HCT116 (cell line): Measurements from ENCODE around the gene TMEM179. TPM values are rescaled to one million over a fixed set of nuclear protein-coding genes. Genes with fewer than 3 reads are reported as not detected.

ENCODE experiments used
- ATAC-seq: fragments of 200-7000 bp; cut with Tn5 transposase; 2 replicates; pipeline ENCODE4 v1.9.1; 2020; ENCODE audit warnings: mild to moderate bottlenecking, moderate library complexity
- BruUV-seq: library from RNA; stranded (reverse); fragments of 400-500 nt; replicated peaks from 2 replicates; lab custom pipeline; 2021; lab: Mats Ljungman, UMichigan
- CTCF ChIA-PET: fragments of 300-600 bp; sonication (Branson Sonifier 250); formaldehyde crosslinking; loops from one replicate; lab custom pipeline; 2021; ENCODE audit warnings: antibody characterized with exemption; lab: Charles Lee
- POLR2A ChIA-PET: fragments of 300-600, 350-600 bp; sonication (Branson Sonifier 250); formaldehyde crosslinking; loops from one replicate; lab custom pipeline; 2021; ENCODE audit warnings: antibody characterized with exemption; lab: Charles Lee
- RAD21 ChIA-PET, 2 experiments: fragments of 300-600 bp; sonication (Branson Sonifier 250); formaldehyde crosslinking; loops; one replicate each; lab custom pipeline; 2023; ENCODE audit warnings: low total read pairs in 2 of 2; ENCODE audit not compliant: uncharacterized antibody in 2 of 2, unreplicated experiment in 2 of 2, low non-redundant PET in 1 of 2; lab: Charles Lee
- DNase-seq: peaks from one replicate; pipeline ENCODE4 v3.0.0-alpha.2; 2010; ENCODE audit warnings: low read depth, low spot score
- H2AFZ ChIP-seq: fragments of 200-600 bp; shearing (Covaris generic), sonication (generic); 2 replicates; pipeline ENCODE4 v1.6.1; 2017; ENCODE audit warnings: low read depth, mixed run types, mixed read lengths, antibody characterized with exemption, low read length; ENCODE audit not compliant: poor library complexity, severe bottlenecking
- H3K27ac ChIP-seq: 2 replicates; pipeline ENCODE4 v1.5.1; 2012; ENCODE audit warnings: low read depth, low read length
- H3K27me3 ChIP-seq: fragments of 200-600 bp; sonication (generic); 2 replicates; pipeline ENCODE4 v1.6.1; 2016; ENCODE audit warnings: mixed run types, low read length, mixed read lengths; ENCODE audit not compliant: insufficient read depth
- H3K36me3 ChIP-seq, 2 experiments: fragments of 200-500 bp in 1 of 2; fragments of 200-600 bp in 1 of 2; sonication (Bioruptor generic) in 1 of 2; sonication (generic) in 1 of 2; 2 replicates each; pipeline versions ENCODE4 v1.5.1 to v1.6.1; 2014 to 2016; ENCODE audit warnings: low read length in 2 of 2, inconsistent platforms in 1 of 2, mixed read lengths in 1 of 2, mixed run types in 1 of 2; ENCODE audit not compliant: insufficient read depth in 2 of 2, control insufficient read depth in 1 of 2
- H3K4me1 ChIP-seq, 2 experiments: fragments of 200-600 bp in 1 of 2; sonication (generic) in 1 of 2; 2 replicates each; pipeline versions ENCODE4 v1.5.1 to v1.6.1; 2012 to 2017; ENCODE audit warnings: low read length in 2 of 2, inconsistent platforms in 1 of 2, mild to moderate bottlenecking in 1 of 2, mixed read lengths in 1 of 2, mixed run types in 1 of 2, moderate library complexity in 1 of 2; ENCODE audit not compliant: insufficient read depth in 2 of 2, control insufficient read depth in 1 of 2
- H3K4me2 ChIP-seq: fragments of 200-600 bp; sonication (generic); 2 replicates; pipeline ENCODE4 v1.6.1; 2017; ENCODE audit warnings: mixed run types, low read length, mixed read lengths
- H3K4me3 ChIP-seq, 2 experiments: fragments of 200-600 bp in 1 of 2; sonication (generic) in 1 of 2; replicated peaks in 1 of 2; 2 replicates each; pipeline ENCODE4 v1.5.1; 2011 to 2016; ENCODE audit warnings: low read length in 2 of 2, control low read depth in 1 of 2, low read depth in 1 of 2, mild to moderate bottlenecking in 1 of 2, mixed read lengths in 1 of 2, mixed run types in 1 of 2
- H3K79me2 ChIP-seq: fragments of 200-600 bp; sonication (generic); 2 replicates; pipeline ENCODE4 v1.6.1; 2017; ENCODE audit warnings: mild to moderate bottlenecking, mixed run types, low read length, moderate library complexity, mixed read lengths; ENCODE audit not compliant: insufficient read depth
- H3K9ac ChIP-seq: fragments of 200-600 bp; sonication (generic); 2 replicates; pipeline ENCODE4 v1.6.1; 2016; ENCODE audit warnings: low read length, mixed read lengths
- H3K9me2 ChIP-seq: fragments of 200-600 bp; sonication (generic), shearing (Covaris generic); 2 replicates; pipeline ENCODE4 v1.6.1; 2017; ENCODE audit warnings: mixed run types, mild to moderate bottlenecking, moderate library complexity; ENCODE audit not compliant: insufficient read depth
- H3K9me3 ChIP-seq, 2 experiments: fragments of 200-500 bp in 1 of 2; fragments of 200-600 bp in 1 of 2; sonication (Bioruptor generic) in 1 of 2; sonication (generic) in 1 of 2; 2 replicates each; pipeline ENCODE4 v1.6.1; 2014 to 2017; ENCODE audit warnings: low read length in 2 of 2, mixed read lengths in 2 of 2, inconsistent platforms in 1 of 2, low read depth in 1 of 2, mild to moderate bottlenecking in 1 of 2, mixed run types in 1 of 2, moderate library complexity in 1 of 2; ENCODE audit not compliant: control insufficient read depth in 1 of 2, insufficient read depth in 1 of 2
- H4K20me1 ChIP-seq: fragments of 200-600 bp; sonication (generic), shearing (Covaris generic); 2 replicates; pipeline ENCODE4 v1.6.1; 2017; ENCODE audit warnings: mixed run types, mild to moderate bottlenecking, moderate library complexity; ENCODE audit not compliant: insufficient read depth
- CEBPB ChIP-seq: IDR thresholded peaks from 2 replicates; pipeline ENCODE4 v1.6.1; 2012; ENCODE audit warnings: low read depth
- EGR1 ChIP-seq: IDR thresholded peaks from 2 replicates; pipeline ENCODE4 v1.6.1; 2012; ENCODE audit warnings: low read depth
- ELF1 ChIP-seq: IDR thresholded peaks from 2 replicates; pipeline ENCODE4 v1.6.1; 2012; ENCODE audit warnings: low read depth, borderline replicate concordance
- FOSL1 ChIP-seq: IDR thresholded peaks from 2 replicates; pipeline ENCODE4 v1.6.1; 2012; ENCODE audit warnings: low read depth
- JUND ChIP-seq: IDR thresholded peaks from 2 replicates; pipeline ENCODE4 v1.6.1; 2012
- POLR2AphosphoS5 ChIP-seq: IDR thresholded peaks from 2 replicates; pipeline ENCODE4 v1.6.1; 2011; ENCODE audit warnings: mild to moderate bottlenecking, low read depth, low read length, moderate library complexity
- TCF7L2 ChIP-seq: IDR thresholded peaks from 2 replicates; pipeline ENCODE4 v1.7.0; 2011; ENCODE audit warnings: borderline replicate concordance, inconsistent platforms; ENCODE audit not compliant: insufficient read depth, insufficient read length; ENCODE audit errors: extremely low read depth
- YY1 ChIP-seq: IDR thresholded peaks from 2 replicates; pipeline ENCODE4 v1.6.1; 2011; ENCODE audit warnings: low read length, low read depth, moderate library complexity, mild to moderate bottlenecking; ENCODE audit not compliant: insufficient replicate concordance; ENCODE audit errors: extremely low read depth
- ZNF274 ChIP-seq: fragments of 200-500 bp; sonication (Bioruptor generic); IDR thresholded peaks from 2 replicates; pipeline ENCODE4 v1.6.1; 2014; ENCODE audit warnings: mild to moderate bottlenecking, low read depth, low read length, inconsistent platforms
- intact Hi-C: fragments of 100-400 bp; cut with micrococcal nuclease; formaldehyde crosslinking; loops from 2 replicates; pipeline ENCODE4 v1.10.0; 2022
- total RNA-seq: library from RNA; stranded (reverse); gene quantifications from one replicate; pipeline ENCODE4 v1.2.1, GENCODE V29; 2021; ENCODE audit not compliant: unreplicated experiment
- TF ChIP-seq, protein P1 (sequence below), 3 experiments: fragments of 200-600 bp in 1 of 3; sonication (generic) in 1 of 3; IDR thresholded peaks in 2 of 3; conservative IDR thresholded peaks in 1 of 3; 2 replicates each; pipeline ENCODE4 v1.5.1; 2012 to 2017; ENCODE audit warnings: low read depth in 2 of 3, low read length in 2 of 3, antibody characterized with exemption in 1 of 3, borderline replicate concordance in 1 of 3, control low read depth in 1 of 3, mild to moderate bottlenecking in 1 of 3, mixed read lengths in 1 of 3, mixed run types in 1 of 3, moderate library complexity in 1 of 3; ENCODE audit not compliant: insufficient read depth in 1 of 3

Gene TMEM179
- total RNA-seq, 1 experiment from 2014 or later = not detected

DNA sequence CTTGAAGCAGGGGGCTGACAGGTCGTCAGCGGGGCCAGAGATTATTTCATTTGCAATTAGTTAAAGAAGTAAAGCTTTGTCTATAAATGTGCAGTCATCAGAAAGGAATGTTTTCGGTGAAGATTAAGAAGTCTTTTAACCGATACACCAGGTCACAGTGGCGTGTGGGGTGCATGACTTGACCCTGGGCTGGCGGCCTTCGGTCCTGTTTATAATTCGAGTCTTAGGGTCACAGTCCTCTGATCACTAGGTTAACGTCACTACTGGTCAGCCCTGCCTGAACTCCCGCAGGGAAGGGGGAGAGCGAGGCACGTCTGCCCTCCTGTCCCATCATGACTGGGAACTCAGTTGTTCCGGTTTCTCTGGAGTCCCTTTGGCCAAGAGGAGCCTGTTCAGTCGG lies 30.0 kb downstream of the TMEM179 start:
- RAD21 ChIA-PET = no interaction called here
- Histone ChIP-seq H3K27me3 (no peaks in the 10 kb centered on the region), H3K9me2 (no peaks in the 10 kb centered on the region), H3K36me3 (no peaks in the 10 kb centered on the region), H3K9ac (no peak overlapping the region), H3K79me2 (no peaks in the 10 kb centered on the region), H3K4me1 (no peaks in the 10 kb centered on the region), H3K9me3 (no peaks in the 10 kb centered on the region), H4K20me1 (no peaks in the 10 kb centered on the region), H3K27ac (no peak overlapping the region), H3K4me2 (no peak overlapping the region), H2AFZ (no peak overlapping the region), H3K4me3 (no peak overlapping the region)
- DNase-seq = no peak
- TF ChIP-seq TCF7L2 (no peak), CEBPB (no peak), JUND (no peak), FOSL1 (no peak), ELF1 (no peak), EGR1 (no peak)
- TF ChIP-seq, protein P1, sequence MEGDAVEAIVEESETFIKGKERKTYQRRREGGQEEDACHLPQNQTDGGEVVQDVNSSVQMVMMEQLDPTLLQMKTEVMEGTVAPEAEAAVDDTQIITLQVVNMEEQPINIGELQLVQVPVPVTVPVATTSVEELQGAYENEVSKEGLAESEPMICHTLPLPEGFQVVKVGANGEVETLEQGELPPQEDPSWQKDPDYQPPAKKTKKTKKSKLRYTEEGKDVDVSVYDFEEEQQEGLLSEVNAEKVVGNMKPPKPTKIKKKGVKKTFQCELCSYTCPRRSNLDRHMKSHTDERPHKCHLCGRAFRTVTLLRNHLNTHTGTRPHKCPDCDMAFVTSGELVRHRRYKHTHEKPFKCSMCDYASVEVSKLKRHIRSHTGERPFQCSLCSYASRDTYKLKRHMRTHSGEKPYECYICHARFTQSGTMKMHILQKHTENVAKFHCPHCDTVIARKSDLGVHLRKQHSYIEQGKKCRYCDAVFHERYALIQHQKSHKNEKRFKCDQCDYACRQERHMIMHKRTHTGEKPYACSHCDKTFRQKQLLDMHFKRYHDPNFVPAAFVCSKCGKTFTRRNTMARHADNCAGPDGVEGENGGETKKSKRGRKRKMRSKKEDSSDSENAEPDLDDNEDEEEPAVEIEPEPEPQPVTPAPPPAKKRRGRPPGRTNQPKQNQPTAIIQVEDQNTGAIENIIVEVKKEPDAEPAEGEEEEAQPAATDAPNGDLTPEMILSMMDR (IDR thresholded peaks at IDR 0.05 in 2 of 3, conservative IDR thresholded peaks at IDR 0.05 in 1 of 3; ENCODE audit: borderline replicate concordance in 1 of 3, insufficient read depth in 1 of 3, low read depth in 2 of 3, low read length in 2 of 3) = no peak
- intact Hi-C loops = no loop called here
- POLR2A ChIA-PET = no interaction called here
- ATAC-seq = no peak
- CTCF ChIA-PET = interaction anchor here (1.3 kb wide), 1 partner anchor 10 kb away, joined by 5 read pairs; no protein-coding TSS in a partner anchor
- no TSS peak for BruUV-seq

DNA sequence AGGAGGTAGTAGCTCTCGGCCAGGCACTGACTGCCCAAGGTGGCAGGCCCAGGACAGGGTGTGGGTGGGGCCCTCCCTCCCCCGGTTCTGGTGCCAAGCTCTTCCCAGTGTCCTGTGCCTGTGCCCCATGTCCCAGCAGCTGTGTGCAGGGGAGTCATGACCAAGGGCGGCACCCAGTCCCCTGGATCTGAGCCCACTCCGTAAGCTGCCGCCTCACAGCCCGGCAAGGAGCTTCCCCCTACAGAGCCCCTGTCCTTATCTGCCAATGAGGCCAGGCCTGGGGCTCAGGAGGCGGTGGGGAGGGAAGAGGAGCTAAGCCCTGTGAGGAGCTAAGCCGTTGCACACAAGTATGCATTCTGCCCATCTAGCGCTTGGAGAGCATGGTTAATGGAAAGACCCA lies 30.6 kb downstream of the TMEM179 start:
- no peaks in the 10 kb centered on the region for H3K79me2 ChIP-seq
- H3K9ac ChIP-seq = no peak overlapping the region
- TF ChIP-seq YY1 (no peak), POLR2AphosphoS5 (no peak), ZNF274 (no peak), FOSL1 (no peak)
- no TSS peak for BruUV-seq
- H3K4me3 ChIP-seq = no peak overlapping the region
- RAD21 ChIA-PET = no interaction called here
- no peak overlapping the region for H3K4me2 ChIP-seq
- ATAC-seq (no peak), DNase-seq (no peak)
- H3K27ac ChIP-seq = no peak overlapping the region
- intact Hi-C loops = no loop called here
- CTCF ChIA-PET = interaction anchor here (1.3 kb wide), 1 partner anchor 10 kb away, joined by 5 read pairs; no protein-coding TSS in a partner anchor
- H3K36me3 ChIP-seq = no peaks in the 10 kb centered on the region
- no peaks in the 10 kb centered on the region for H3K9me3 ChIP-seq
- no peaks in the 10 kb centered on the region for H3K4me1 ChIP-seq
- H3K9me2 ChIP-seq = no peaks in the 10 kb centered on the region
- no peaks in the 10 kb centered on the region for H4K20me1 ChIP-seq
- H3K27me3 ChIP-seq = no peaks in the 10 kb centered on the region
- POLR2A ChIA-PET = no interaction called here
- no peak overlapping the region for H2AFZ ChIP-seq
